Measurements from ENCODE around the gene CD302. TPM values are rescaled to one million over a fixed set of nuclear protein-coding genes. Genes with fewer than 3 reads are reported as not detected.
"Not testable (repeated sequence)": the region's sequence is repeated elsewhere in the genome, so short reads cannot be mapped to it uniquely, and the experiment has no call there.

Gene CD302
- total and polyA plus RNA-seq, 9 donors: 10.8 to 19.2 (median 14.3) TPM

DNA sequence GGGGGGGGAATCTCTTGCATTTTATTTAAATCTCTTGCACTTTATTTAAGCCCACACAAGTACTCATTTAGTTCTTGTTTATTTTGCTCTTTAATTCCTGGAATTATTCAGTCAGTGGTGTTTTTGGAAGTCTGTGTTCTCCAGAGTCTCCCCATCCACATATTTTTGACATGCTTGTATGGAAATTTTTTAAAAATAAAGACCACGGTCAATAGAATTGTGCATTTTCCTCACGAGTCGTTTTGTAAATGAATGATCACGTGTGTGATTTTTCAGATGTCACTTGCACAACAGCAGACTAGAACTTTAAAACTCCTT, 824 bp downstream of the CD302 start:
- Histone ChIP-seq H3K4me3 (ENCODE audit: low read length) (peak overlapping the region; percentile 61), H3K9me3 (replicated peaks; ENCODE audit: control insufficient read depth, low read depth, low read length) (no peaks in the 10 kb centered on the region), H3K4me1 (ENCODE audit: control insufficient read depth, insufficient read depth, low read length) (peaks cover 4% of the 10 kb centered on the region), H3K27me3 (ENCODE audit: control insufficient read depth, insufficient read depth, low read length) (no peaks in the 10 kb centered on the region), H3K36me3 (ENCODE audit: control insufficient read depth, insufficient read depth, low read length) (no peaks in the 10 kb centered on the region), H3K27ac (ENCODE audit: low read length) (peak overlapping the region; percentile 83)
- peak; percentile 77 for DNase-seq
- WGBS (ENCODE audit: insufficient coverage): 0% methylated on average over 1 of the region's 4 CpGs

- Histone ChIP-seq H3K4me1 (ENCODE audit: control insufficient read depth, insufficient read depth, low read length) (peaks cover 4% of the 10 kb centered on the region), H3K9me3 (replicated peaks; ENCODE audit: control insufficient read depth, low read depth, low read length) (no peaks in the 10 kb centered on the region), H3K36me3 (ENCODE audit: control insufficient read depth, insufficient read depth, low read length) (no peaks in the 10 kb centered on the region), H3K27me3 (ENCODE audit: control insufficient read depth, insufficient read depth, low read length) (no peaks in the 10 kb centered on the region), H3K27ac (ENCODE audit: low read length) (no peak overlapping the region), H3K4me3 (ENCODE audit: low read length) (no peak overlapping the region)
- no peak for DNase-seq
- WGBS (ENCODE audit: insufficient coverage): no CpG with 5 or more reads among the region's 7 CpGs
Observed at GRCh38 chr2:159795841-159796690, 1.9 kb downstream of the CD302 start.

- peaks cover 4% of the 10 kb centered on the region for H3K4me1 ChIP-seq (ENCODE audit: control insufficient read depth, insufficient read depth, low read length)
- no CpG with 5 or more reads among the region's 1 CpG for WGBS (ENCODE audit: insufficient coverage)
- no peaks in the 10 kb centered on the region for H3K27me3 ChIP-seq (ENCODE audit: control insufficient read depth, insufficient read depth, low read length)
- H3K27ac ChIP-seq (ENCODE audit: low read length): no peak overlapping the region
- no peaks in the 10 kb centered on the region for H3K36me3 ChIP-seq (ENCODE audit: control insufficient read depth, insufficient read depth, low read length)
- no peaks in the 10 kb centered on the region for H3K9me3 ChIP-seq (replicated peaks; ENCODE audit: control insufficient read depth, low read depth, low read length)
- DNase-seq: no peak
- no peak overlapping the region for H3K4me3 ChIP-seq (ENCODE audit: low read length)
Observed at GRCh38 chr2:159793326-159793725, 4.7 kb downstream of the CD302 start.

DNA sequence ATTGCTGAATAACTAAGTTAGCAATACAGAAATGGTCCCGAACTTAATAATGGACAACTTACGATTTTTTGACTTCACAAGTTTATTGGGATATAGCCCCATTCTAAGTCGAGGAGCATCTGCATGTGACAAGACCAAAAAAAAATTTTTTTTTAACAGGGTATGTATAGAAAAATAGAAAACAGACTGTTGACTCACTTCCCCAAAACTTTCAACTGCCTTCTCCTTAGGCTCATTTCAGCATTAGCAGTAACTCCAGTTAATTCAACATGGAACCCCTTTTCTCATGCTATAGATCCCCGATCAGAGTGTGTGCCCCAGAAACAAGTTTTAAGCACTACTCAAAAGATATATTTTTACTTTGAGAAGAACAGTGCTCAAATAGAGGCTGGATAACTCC, 5.4 kb downstream of the CD302 start:
- no peak overlapping the region for H3K27ac ChIP-seq (ENCODE audit: low read length)
- WGBS (ENCODE audit: insufficient coverage): no CpG with 5 or more reads among the region's 4 CpGs
- peaks cover 4% of the 10 kb centered on the region for H3K4me1 ChIP-seq (ENCODE audit: control insufficient read depth, insufficient read depth, low read length)

GRCh38 chr2:159792036-159792435, 6.0 kb downstream of the CD302 start:
- Histone ChIP-seq H3K4me1 (ENCODE audit: control insufficient read depth, insufficient read depth, low read length) (peaks cover 4% of the 10 kb centered on the region), H3K27me3 (ENCODE audit: control insufficient read depth, insufficient read depth, low read length) (no peaks in the 10 kb centered on the region), H3K36me3 (ENCODE audit: control insufficient read depth, insufficient read depth, low read length) (no peaks in the 10 kb centered on the region), H3K27ac (ENCODE audit: low read length) (no peak overlapping the region), H3K9me3 (replicated peaks; ENCODE audit: control insufficient read depth, low read depth, low read length) (no peaks in the 10 kb centered on the region), H3K4me3 (ENCODE audit: low read length) (no peak overlapping the region)
- no peak for DNase-seq
- WGBS (ENCODE audit: insufficient coverage): 80% methylated on average over 1 of the region's 1 CpG

More for the DNA sequence above, 5.4 kb downstream of the CD302 start:
- DNase-seq: no peak
- H3K27me3 ChIP-seq (ENCODE audit: control insufficient read depth, insufficient read depth, low read length): no peaks in the 10 kb centered on the region
- H3K4me3 ChIP-seq (ENCODE audit: low read length): no peak overlapping the region
- no peaks in the 10 kb centered on the region for H3K9me3 ChIP-seq (replicated peaks; ENCODE audit: control insufficient read depth, low read depth, low read length)
- H3K36me3 ChIP-seq (ENCODE audit: control insufficient read depth, insufficient read depth, low read length): no peaks in the 10 kb centered on the region

- no peak overlapping the region for H3K27ac ChIP-seq (ENCODE audit: low read length)
- H3K4me3 ChIP-seq (ENCODE audit: low read length): no peak overlapping the region
- H3K27me3 ChIP-seq (ENCODE audit: control insufficient read depth, insufficient read depth, low read length): no peaks in the 10 kb centered on the region
- no peak for DNase-seq
- no peaks in the 10 kb centered on the region for H3K9me3 ChIP-seq (replicated peaks; ENCODE audit: control insufficient read depth, low read depth, low read length)
- H3K36me3 ChIP-seq (ENCODE audit: control insufficient read depth, insufficient read depth, low read length): no peaks in the 10 kb centered on the region
- no peaks in the 10 kb centered on the region for H3K4me1 ChIP-seq (ENCODE audit: control insufficient read depth, insufficient read depth, low read length)
- WGBS (ENCODE audit: insufficient coverage): no CpG with 5 or more reads among the region's 1 CpG
Observed at GRCh38 chr2:159790323-159790722, 7.7 kb downstream of the CD302 start.

DNA sequence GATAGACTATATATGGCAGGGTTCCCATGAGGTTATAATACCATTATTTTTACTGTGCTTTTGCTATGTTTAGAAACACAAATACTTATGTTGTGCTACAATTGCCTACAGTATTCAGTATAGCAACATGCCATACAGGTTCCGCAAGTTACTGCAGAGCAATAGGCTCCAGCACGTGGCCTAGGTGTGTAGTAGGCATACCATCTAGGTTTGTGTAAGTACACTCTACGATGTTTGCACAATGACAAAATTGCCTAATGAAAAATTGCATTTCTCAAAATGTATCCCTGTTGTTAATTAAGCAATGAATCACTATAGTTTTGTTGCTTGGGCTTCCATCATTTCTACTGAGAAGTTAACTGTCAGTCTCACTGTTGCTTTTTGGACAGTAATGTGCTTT, 9.8 kb downstream of the CD302 start:
- Histone ChIP-seq H3K27ac (ENCODE audit: low read length) (no peak overlapping the region), H3K36me3 (ENCODE audit: control insufficient read depth, insufficient read depth, low read length) (no peaks in the 10 kb centered on the region), H3K9me3 (replicated peaks; ENCODE audit: control insufficient read depth, low read depth, low read length) (no peaks in the 10 kb centered on the region), H3K27me3 (ENCODE audit: control insufficient read depth, insufficient read depth, low read length) (no peaks in the 10 kb centered on the region), H3K4me1 (ENCODE audit: control insufficient read depth, insufficient read depth, low read length) (no peaks in the 10 kb centered on the region), H3K4me3 (ENCODE audit: low read length) (no peak overlapping the region)
- DNase-seq: no peak
- 80% methylated on average over 1 of the region's 3 CpGs for whole genome bisulfite sequencing (ENCODE audit: insufficient coverage)

DNA sequence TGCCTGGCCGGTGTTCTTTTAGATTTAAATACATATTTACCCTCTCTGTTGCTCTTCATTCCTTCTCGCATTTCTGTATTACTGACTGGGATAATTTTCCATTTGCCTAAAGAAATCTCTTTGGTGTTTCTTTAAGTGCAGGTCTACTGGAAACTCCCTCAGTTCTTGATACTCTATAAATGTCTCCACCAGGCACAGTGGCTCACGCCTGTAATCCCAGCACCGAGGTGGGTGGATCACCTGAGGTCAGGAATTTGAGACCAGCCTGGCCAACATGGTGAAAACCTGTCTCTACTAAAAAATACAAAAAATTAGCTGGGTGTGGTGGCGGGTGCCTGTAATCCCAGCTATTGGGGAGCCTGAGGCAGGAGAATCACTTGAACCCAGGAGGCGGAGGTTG, 10.4 kb downstream of the CD302 start:
- H3K27ac ChIP-seq (ENCODE audit: low read length): not testable (repeated sequence)

GRCh38 chr2:159786938-159787337, 11.1 kb downstream of the CD302 start:
- no peak overlapping the region for H3K27ac ChIP-seq (ENCODE audit: low read length)
- no peaks in the 10 kb centered on the region for H3K9me3 ChIP-seq (replicated peaks; ENCODE audit: control insufficient read depth, low read depth, low read length)
- H3K36me3 ChIP-seq (ENCODE audit: control insufficient read depth, insufficient read depth, low read length): no peaks in the 10 kb centered on the region
- no peaks in the 10 kb centered on the region for H3K27me3 ChIP-seq (ENCODE audit: control insufficient read depth, insufficient read depth, low read length)
- no peak overlapping the region for H3K4me3 ChIP-seq (ENCODE audit: low read length)
- no peak for DNase-seq
- no CpG with 5 or more reads among the region's 2 CpGs for WGBS (ENCODE audit: insufficient coverage)
- H3K4me1 ChIP-seq (ENCODE audit: control insufficient read depth, insufficient read depth, low read length): no peaks in the 10 kb centered on the region

More for the DNA sequence above, 10.4 kb downstream of the CD302 start:
- not testable (repeated sequence) for H3K27me3 ChIP-seq (ENCODE audit: control insufficient read depth, insufficient read depth, low read length); DNase-seq; H3K4me1 ChIP-seq (ENCODE audit: control insufficient read depth, insufficient read depth, low read length); H3K36me3 ChIP-seq (ENCODE audit: control insufficient read depth, insufficient read depth, low read length); H3K9me3 ChIP-seq (replicated peaks; ENCODE audit: control insufficient read depth, low read depth, low read length); H3K4me3 ChIP-seq (ENCODE audit: low read length)
- WGBS (ENCODE audit: insufficient coverage): 100% methylated on average over 1 of the region's 6 CpGs

DNA sequence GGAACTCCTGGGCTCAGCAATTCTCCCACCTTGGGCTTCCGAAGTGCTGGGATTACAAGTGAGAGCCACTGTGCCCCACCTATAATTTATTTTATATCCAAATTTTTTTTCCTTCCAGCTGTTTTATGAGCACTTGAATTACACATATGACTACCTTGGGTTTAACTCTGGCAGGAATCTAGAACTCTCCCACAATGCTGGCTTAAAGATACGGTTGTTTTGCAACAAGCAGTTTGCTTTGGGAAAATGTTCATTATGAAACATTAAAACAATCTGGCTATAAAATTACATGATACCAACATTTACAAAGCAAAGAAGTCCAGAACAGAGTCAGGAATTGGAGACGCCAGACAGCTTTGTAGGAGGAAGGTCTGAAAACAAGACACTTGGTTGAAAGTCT, 12.8 kb downstream of the CD302 start:
- 63% methylated on average over 1 of the region's 3 CpGs for WGBS (ENCODE audit: insufficient coverage)

GRCh38 chr2:159784744-159785143, 13.3 kb downstream of the CD302 start:
- H3K27ac ChIP-seq (ENCODE audit: low read length); H3K9me3 ChIP-seq (replicated peaks; ENCODE audit: control insufficient read depth, low read depth, low read length); H3K36me3 ChIP-seq (ENCODE audit: control insufficient read depth, insufficient read depth, low read length); H3K4me3 ChIP-seq (ENCODE audit: low read length); DNase-seq; H3K4me1 ChIP-seq (ENCODE audit: control insufficient read depth, insufficient read depth, low read length); H3K27me3 ChIP-seq (ENCODE audit: control insufficient read depth, insufficient read depth, low read length): not testable (repeated sequence)
- WGBS (ENCODE audit: insufficient coverage): no CpG with 5 or more reads among the region's 6 CpGs

More for the DNA sequence above, 12.8 kb downstream of the CD302 start:
- no peak for DNase-seq
- Histone ChIP-seq H3K4me1 (ENCODE audit: control insufficient read depth, insufficient read depth, low read length) (no peaks in the 10 kb centered on the region), H3K9me3 (replicated peaks; ENCODE audit: control insufficient read depth, low read depth, low read length) (no peaks in the 10 kb centered on the region), H3K27me3 (ENCODE audit: control insufficient read depth, insufficient read depth, low read length) (no peaks in the 10 kb centered on the region), H3K4me3 (ENCODE audit: low read length) (no peak overlapping the region), H3K27ac (ENCODE audit: low read length) (no peak overlapping the region), H3K36me3 (ENCODE audit: control insufficient read depth, insufficient read depth, low read length) (no peaks in the 10 kb centered on the region)

Data from muscle of leg (tissue), 11 donors.